Measurements from ENCODE around the gene RNLS.

Gene RNLS

DNA sequence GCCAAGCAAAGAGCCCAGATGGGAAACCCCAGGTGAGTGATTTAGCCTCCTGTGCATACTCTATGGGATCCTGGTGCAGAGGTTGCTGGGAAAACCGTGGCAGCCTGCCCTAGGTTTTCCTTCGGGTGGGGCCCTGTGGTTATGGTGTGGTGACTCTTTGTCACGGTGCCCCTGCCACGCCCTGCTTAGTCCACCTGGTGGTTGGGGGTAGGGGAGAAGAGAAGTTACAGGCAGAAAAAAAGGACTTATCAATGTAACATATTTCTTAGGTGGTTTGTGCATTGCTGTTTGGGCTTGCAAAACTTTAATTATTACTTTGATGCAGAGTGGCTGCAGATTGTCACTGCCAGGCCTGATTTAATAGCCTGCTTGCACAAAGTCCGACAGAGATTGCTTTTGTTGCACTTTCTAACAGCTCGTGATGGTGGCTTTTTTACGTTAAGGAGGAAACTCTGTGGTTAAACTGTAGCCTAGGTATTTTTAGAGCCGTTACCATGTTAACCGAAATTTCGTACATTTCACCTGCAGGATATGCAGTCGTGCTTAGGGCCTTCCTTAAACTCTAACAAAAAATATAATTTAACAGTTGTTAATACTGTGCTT, 197.4 kb downstream of the RNLS start:
- H3K4me3 ChIP-seq (replicated peaks in 1 of 2; ENCODE audit: low read depth in 2 of 2, low read length in 2 of 2), result no peak overlapping the region
- no peak for DNase-seq (ENCODE audit: low read depth in 2 of 2)
- TF ChIP-seq, protein P1, sequence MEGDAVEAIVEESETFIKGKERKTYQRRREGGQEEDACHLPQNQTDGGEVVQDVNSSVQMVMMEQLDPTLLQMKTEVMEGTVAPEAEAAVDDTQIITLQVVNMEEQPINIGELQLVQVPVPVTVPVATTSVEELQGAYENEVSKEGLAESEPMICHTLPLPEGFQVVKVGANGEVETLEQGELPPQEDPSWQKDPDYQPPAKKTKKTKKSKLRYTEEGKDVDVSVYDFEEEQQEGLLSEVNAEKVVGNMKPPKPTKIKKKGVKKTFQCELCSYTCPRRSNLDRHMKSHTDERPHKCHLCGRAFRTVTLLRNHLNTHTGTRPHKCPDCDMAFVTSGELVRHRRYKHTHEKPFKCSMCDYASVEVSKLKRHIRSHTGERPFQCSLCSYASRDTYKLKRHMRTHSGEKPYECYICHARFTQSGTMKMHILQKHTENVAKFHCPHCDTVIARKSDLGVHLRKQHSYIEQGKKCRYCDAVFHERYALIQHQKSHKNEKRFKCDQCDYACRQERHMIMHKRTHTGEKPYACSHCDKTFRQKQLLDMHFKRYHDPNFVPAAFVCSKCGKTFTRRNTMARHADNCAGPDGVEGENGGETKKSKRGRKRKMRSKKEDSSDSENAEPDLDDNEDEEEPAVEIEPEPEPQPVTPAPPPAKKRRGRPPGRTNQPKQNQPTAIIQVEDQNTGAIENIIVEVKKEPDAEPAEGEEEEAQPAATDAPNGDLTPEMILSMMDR (IDR thresholded peaks at IDR 0.05; ENCODE audit: low read depth, low read length), result no peak

DNA sequence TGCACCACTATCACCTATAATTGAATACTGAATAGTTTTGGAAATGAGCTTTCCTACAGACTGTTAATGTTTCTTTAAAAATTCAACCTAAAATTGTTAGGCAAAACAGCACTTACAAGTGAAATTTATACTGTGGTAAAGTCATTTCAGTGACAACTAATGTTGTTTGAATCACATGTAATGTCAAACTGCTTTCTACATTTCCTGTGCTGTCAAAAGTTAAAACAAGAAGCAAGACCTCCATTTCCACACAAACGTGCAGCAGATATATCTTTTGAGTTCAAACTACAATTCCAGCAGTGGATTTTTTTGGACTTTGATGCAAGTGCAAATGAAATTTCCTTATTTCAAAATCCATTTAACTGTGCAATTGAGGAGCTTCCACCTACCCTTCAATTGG, 199.8 kb downstream of the RNLS start:
- TF ChIP-seq, protein P1 (IDR thresholded peaks at IDR 0.05; ENCODE audit: low read depth, low read length), result no peak
- no peak for DNase-seq (ENCODE audit: low read depth in 2 of 2)

DNA sequence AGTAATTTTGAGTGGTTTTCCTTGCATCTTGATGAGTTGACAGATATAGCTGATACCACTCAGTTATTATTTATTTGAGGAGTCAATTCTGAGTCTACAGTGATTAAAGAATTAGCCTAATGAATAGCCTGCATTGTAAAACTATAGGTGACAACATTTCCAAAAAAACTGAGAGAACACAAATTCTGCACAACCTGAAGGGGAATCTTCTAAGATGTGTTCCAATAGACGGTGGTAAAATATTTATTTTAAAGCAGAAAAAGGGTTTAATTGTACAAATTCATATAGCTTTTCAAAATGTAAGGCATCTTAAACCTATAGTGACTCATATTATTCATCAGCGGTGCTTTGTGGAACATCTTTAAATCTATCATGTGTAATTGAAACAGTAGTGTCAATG, 200.4 kb downstream of the RNLS start:
- TF ChIP-seq, protein P1 (IDR thresholded peaks at IDR 0.05; ENCODE audit: low read depth, low read length), result no peak
- no peak overlapping the region for H3K4me3 ChIP-seq (replicated peaks in 1 of 2; ENCODE audit: low read depth in 2 of 2, low read length in 2 of 2)
- DNase-seq (ENCODE audit: low read depth in 2 of 2), result no peak

More for the DNA sequence above, 199.8 kb downstream of the RNLS start:
- H3K4me3 ChIP-seq (replicated peaks in 1 of 2; ENCODE audit: low read depth in 2 of 2, low read length in 2 of 2), result no peak overlapping the region

DNA sequence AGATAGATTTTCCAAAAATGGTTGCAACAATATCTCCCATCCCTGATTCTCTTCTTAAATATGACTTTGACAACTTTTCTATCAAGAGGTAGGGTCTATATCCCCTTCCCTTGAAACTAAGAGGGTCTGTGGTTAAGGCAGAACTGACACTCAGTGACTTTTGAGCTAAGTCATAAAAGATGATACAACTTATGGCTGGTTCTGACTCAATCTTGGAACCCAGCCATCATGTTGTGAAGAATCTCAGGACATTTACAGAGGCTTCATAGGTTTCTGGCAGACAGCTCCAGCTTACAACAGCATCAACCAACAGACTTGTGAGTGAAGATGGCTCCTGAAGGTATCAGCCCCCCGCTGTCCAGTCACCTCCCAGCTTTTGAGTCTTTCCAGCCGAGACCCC, 203.5 kb downstream of the RNLS start:
- peak; percentile 73 to 84 for DNase-seq (ENCODE audit: low read depth in 2 of 2)
- H3K4me3 ChIP-seq (replicated peaks in 1 of 2; ENCODE audit: low read depth in 2 of 2, low read length in 2 of 2), result no peak overlapping the region
- TF ChIP-seq, protein P1 (IDR thresholded peaks at IDR 0.05; ENCODE audit: low read depth, low read length), result no peak

DNA sequence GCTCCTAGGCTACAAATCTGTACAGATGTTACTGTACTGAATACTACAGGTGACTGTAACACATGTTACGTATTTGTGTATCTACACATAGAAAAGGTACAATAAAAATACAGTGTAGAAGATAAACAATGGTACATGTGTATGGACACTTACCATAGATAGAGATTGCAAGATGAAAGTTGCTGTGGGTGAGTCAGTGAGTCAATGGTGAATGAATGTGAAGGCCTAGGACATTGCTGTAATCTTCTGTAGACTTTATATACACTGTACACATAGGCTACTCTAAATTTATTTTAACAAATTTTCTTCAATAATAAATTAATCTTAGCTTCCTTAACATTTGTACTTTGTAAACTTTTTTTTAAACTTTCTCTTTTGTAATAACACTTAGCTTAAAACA, 205.6 kb downstream of the RNLS start:
- DNase-seq (ENCODE audit: low read depth in 2 of 2), result peak in 1 of 2 donors; percentile 8
- no peak overlapping the region for H3K4me3 ChIP-seq (replicated peaks in 1 of 2; ENCODE audit: low read depth in 2 of 2, low read length in 2 of 2)
- TF ChIP-seq, protein P1 (IDR thresholded peaks at IDR 0.05; ENCODE audit: low read depth, low read length), result no peak

DNA sequence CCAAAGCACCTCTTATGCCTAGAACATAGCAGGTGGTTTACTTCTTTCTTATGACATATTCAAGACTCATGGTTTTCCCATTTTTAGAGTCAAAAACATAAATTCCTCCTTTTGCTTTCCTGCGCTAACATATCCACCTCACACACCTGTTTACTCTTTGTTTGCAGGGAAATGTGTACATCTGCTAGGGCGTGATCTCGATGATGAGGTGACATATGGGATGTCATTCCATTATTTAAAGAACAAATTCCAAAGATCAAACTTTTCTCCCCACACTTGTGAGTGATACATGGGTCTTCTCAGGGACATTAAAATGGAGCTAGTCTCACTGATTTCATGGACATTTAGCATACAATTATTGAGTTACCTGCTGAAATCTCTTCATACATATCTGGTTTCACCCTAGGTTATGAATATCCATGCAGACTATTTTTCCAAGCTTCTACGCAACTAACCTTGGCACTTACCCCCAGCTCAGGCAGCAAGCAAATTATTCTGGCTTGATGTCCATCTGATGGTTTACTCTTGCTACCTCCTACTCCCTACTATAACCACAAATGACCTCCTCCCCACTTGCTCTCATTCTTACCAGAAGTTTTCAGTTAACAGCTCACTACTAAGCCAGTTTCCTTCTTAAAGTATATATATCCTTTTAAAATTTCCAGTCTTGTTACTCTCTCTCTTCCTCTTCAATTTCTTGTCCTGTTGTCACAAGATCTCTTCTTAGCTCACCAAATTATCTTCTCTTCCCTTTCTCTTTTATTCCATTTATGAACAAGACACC, 208.5 kb downstream of the RNLS start:
- no peak overlapping the region for H3K4me3 ChIP-seq (replicated peaks in 1 of 2; ENCODE audit: low read depth in 2 of 2, low read length in 2 of 2)
- TF ChIP-seq, protein P1 (IDR thresholded peaks at IDR 0.05; ENCODE audit: low read depth, low read length), result no peak
- DNase-seq (ENCODE audit: low read depth in 2 of 2), result no peak
